ENCODE measurements around the gene GIPC3. TPM values are rescaled to one million over a fixed set of nuclear protein-coding genes. Genes with fewer than 3 reads are reported as not detected.

Gene GIPC3
- total and polyA plus RNA-seq, 7 donors, result under 0.01 to 1.0 (median 0.83) TPM; not detected in 4

- intact Hi-C loops (cut with DNase I), result no loop called here
- Histone ChIP-seq H3K4me3 (peak overlapping the region in 3 of 4 donors; percentile 88 to 99 (median 98)), H3K4me1 (peaks cover 0 to 33% (median 27%) of the 10 kb centered on the region in 4 donors), H3K27ac (peak overlapping the region in 1 of 4 donors; percentile 91), H3K27me3 (no peaks in the 10 kb centered on the region), H3K9me3 (no peaks in the 10 kb centered on the region), H3K36me3 (peaks cover 0 to 3% (median 0%) of the 10 kb centered on the region in 4 donors)
- WGBS, 2 donors, result 84 to 85% methylated on average over 15 of the region's 15 CpGs
- no peak for DNase-seq
- no peak for TF ChIP-seq EP300 (IDR thresholded peaks at IDR 0.05)
- no peak for TF ChIP-seq POLR2AphosphoS5 (IDR thresholded peaks at IDR 0.05)
- TF ChIP-seq, protein P1, sequence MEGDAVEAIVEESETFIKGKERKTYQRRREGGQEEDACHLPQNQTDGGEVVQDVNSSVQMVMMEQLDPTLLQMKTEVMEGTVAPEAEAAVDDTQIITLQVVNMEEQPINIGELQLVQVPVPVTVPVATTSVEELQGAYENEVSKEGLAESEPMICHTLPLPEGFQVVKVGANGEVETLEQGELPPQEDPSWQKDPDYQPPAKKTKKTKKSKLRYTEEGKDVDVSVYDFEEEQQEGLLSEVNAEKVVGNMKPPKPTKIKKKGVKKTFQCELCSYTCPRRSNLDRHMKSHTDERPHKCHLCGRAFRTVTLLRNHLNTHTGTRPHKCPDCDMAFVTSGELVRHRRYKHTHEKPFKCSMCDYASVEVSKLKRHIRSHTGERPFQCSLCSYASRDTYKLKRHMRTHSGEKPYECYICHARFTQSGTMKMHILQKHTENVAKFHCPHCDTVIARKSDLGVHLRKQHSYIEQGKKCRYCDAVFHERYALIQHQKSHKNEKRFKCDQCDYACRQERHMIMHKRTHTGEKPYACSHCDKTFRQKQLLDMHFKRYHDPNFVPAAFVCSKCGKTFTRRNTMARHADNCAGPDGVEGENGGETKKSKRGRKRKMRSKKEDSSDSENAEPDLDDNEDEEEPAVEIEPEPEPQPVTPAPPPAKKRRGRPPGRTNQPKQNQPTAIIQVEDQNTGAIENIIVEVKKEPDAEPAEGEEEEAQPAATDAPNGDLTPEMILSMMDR (IDR thresholded peaks at IDR 0.05), result no peak
- no peak for TF ChIP-seq POLR2A (IDR thresholded peaks at IDR 0.05)
Measured at GRCh38 chr19:3555653-3556422, 29.4 kb upstream of the GIPC3 start.

GRCh38 chr19:3556423-3556977 is 28.8 kb upstream of the GIPC3 start:
- no peak for TF ChIP-seq POLR2A (IDR thresholded peaks at IDR 0.05)
- TF ChIP-seq, protein P1 (IDR thresholded peaks at IDR 0.05), result no peak
- TF ChIP-seq POLR2AphosphoS5 (IDR thresholded peaks at IDR 0.05), result no peak
- TF ChIP-seq EP300 (IDR thresholded peaks at IDR 0.05), result no peak
- intact Hi-C loops (cut with DNase I), result no loop called here
- H3K36me3 ChIP-seq, result no peaks in the 10 kb centered on the region
- H3K27ac ChIP-seq, result peak overlapping the region in 3 of 4 donors; percentile 83 to 91 (median 89)
- no peaks in the 10 kb centered on the region for H3K9me3 ChIP-seq
- H3K4me3 ChIP-seq, result peak overlapping the region; percentile 66 to 99 (median 93)
- H3K27me3 ChIP-seq, result no peaks in the 10 kb centered on the region
- DNase-seq, result no peak
- peaks cover 0 to 33% (median 27%) of the 10 kb centered on the region in 4 donors for H3K4me1 ChIP-seq
- WGBS, 2 donors, result 32% methylated on average over 9 of the region's 9 CpGs

- Histone ChIP-seq H3K9me3 (no peaks in the 10 kb centered on the region), H3K4me1 (peaks cover 0 to 33% (median 27%) of the 10 kb centered on the region in 4 donors), H3K27ac (peak overlapping the region; percentile 83 to 91 (median 87)), H3K4me3 (peak overlapping the region; percentile 66 to 99 (median 93)), H3K27me3 (no peaks in the 10 kb centered on the region), H3K36me3 (no peaks in the 10 kb centered on the region)
- no peak for TF ChIP-seq POLR2AphosphoS5 (IDR thresholded peaks at IDR 0.05)
- TF ChIP-seq EP300 (IDR thresholded peaks at IDR 0.05), result no peak
- TF ChIP-seq, protein P1 (IDR thresholded peaks at IDR 0.05), result no peak
- TF ChIP-seq POLR2A (IDR thresholded peaks at IDR 0.05), result no peak
- peak; percentile 71 for DNase-seq
- 0 to 1% methylated on average over 60 of the region's 60 CpGs for WGBS, 2 donors
- intact Hi-C loops (cut with DNase I), result no loop called here
Measured at GRCh38 chr19:3556978-3557460, 28.3 kb upstream of the GIPC3 start.

- TF ChIP-seq POLR2AphosphoS5 (IDR thresholded peaks at IDR 0.05) (peak; percentile 38 to 81 (median 74)), EP300 (IDR thresholded peaks at IDR 0.05) (peak in 1 of 4 donors; percentile 37), POLR2A (IDR thresholded peaks at IDR 0.05) (no peak)
- TF ChIP-seq, protein P1 (IDR thresholded peaks at IDR 0.05), result no peak
- H3K27ac ChIP-seq, result peak within 1 kb of the TSS; percentile 83 to 91 (median 87)
- H3K36me3 ChIP-seq, result no peaks in the 10 kb centered on the region
- H3K4me1 ChIP-seq, result peaks cover 0 to 33% (median 27%) of the 10 kb centered on the region in 4 donors
- WGBS, 2 donors, result 1% methylated on average over 81 of the region's 81 CpGs
- H3K4me3 ChIP-seq, result peak within 1 kb of the TSS; percentile 66 to 99 (median 93)
- no peaks in the 10 kb centered on the region for H3K27me3 ChIP-seq
- H3K9me3 ChIP-seq, result no peaks in the 10 kb centered on the region
- peak; percentile 97 for DNase-seq
- intact Hi-C loops (cut with DNase I), result loop anchor here (1.0 kb wide), 1 partner anchor 15 kb away; the partner anchor contains the start of gene HMG20B
Measured at GRCh38 chr19:3557461-3558248, 27.6 kb upstream of the GIPC3 start, which contains the start of gene MFSD12. Gene MFSD12, minus strand, starts transcription at chr19:3557586. Its CDS starts 183 bp downstream, at chr19:3557403.
